Myocyte (in vitro differentiated cells): ENCODE results near the gene GTF2A2. TPM values are rescaled to one million over a fixed set of nuclear protein-coding genes. Genes with fewer than 3 reads are reported as not detected.
A peak's percentile ranks its signal among the peaks of the same experiment; 100 is the strongest.

Experiments
- DNase-seq: peaks from one replicate; pipeline ENCODE4 v3.0.0-alpha.2; 2012; ENCODE audit warnings: low read depth
- total RNA-seq: library from RNA; depleted of rRNA; stranded (reverse); fragments of >200 nt; gene quantifications from 2 replicates; pipeline ENCODE4 v1.2.3, GENCODE V29; 2014

GTF2A2 gene
- total RNA-seq, 1 donor from 2014 or later, result 60.9 TPM

GRCh38 chr15:59609730-59610712 is 47.3 kb downstream of the GTF2A2 start:
- peak; percentile 54 for DNase-seq

GRCh38 chr15:59605994-59606393 is 51.3 kb downstream of the GTF2A2 start:
- no peak for DNase-seq

- no peak for DNase-seq
Observed at GRCh38 chr15:59598461-59598860, 58.9 kb downstream of the GTF2A2 start.

GRCh38 chr15:59596640-59597039 is 60.7 kb downstream of the GTF2A2 start:
- no peak for DNase-seq

GRCh38 chr15:59595434-59595915 is 61.8 kb downstream of the GTF2A2 start:
- DNase-seq, result no peak

- DNase-seq, result no peak
Observed at GRCh38 chr15:59594991-59595390, 62.3 kb downstream of the GTF2A2 start.

- peak; percentile 22 for DNase-seq
Observed at GRCh38 chr15:59594493-59594942, 62.8 kb downstream of the GTF2A2 start.

- no peak for DNase-seq
Observed at GRCh38 chr15:59591356-59591755, 66.0 kb downstream of the GTF2A2 start.

- no peak for DNase-seq
Observed at GRCh38 chr15:59590027-59590426, 67.3 kb downstream of the GTF2A2 start.

Other genes starting within 250 kb of the GTF2A2 start
- 0.47 and 1.8 TPM in 2 replicates for gene FAM81A, start 219.3 kb downstream of the GTF2A2 start, total RNA-seq
- 0.68 and 1.7 TPM in 2 replicates for gene GCNT3, start 45.7 kb downstream of the GTF2A2 start, total RNA-seq
- 190 and 231 TPM in 2 replicates for gene BNIP2, start 31.8 kb upstream of the GTF2A2 start, total RNA-seq